ENCODE data around the gene LZTR1. TPM values are rescaled to one million over a fixed set of nuclear protein-coding genes. Genes with fewer than 3 reads are reported as not detected.

The LZTR1 gene
- total and polyA plus RNA-seq, 12 donors = 14.7 to 36.5 (median 24.4) TPM

- peaks cover 1 to 14% (median 11%) of the 10 kb centered on the region in 9 donors for H3K4me1 ChIP-seq
- H3K27ac ChIP-seq = no peak overlapping the region
- 91 to 94% methylated on average over 23 of the region's 23 CpGs for WGBS, 2 donors
- intact Hi-C loops (cut with DNase I) = no loop called here
- ATAC-seq = no peak
- no peak for DNase-seq
- no peaks in the 10 kb centered on the region for H3K27me3 ChIP-seq
- no peak overlapping the region for H3K4me3 ChIP-seq
- no peaks in the 10 kb centered on the region for H3K9me3 ChIP-seq
- TF ChIP-seq, protein P1, sequence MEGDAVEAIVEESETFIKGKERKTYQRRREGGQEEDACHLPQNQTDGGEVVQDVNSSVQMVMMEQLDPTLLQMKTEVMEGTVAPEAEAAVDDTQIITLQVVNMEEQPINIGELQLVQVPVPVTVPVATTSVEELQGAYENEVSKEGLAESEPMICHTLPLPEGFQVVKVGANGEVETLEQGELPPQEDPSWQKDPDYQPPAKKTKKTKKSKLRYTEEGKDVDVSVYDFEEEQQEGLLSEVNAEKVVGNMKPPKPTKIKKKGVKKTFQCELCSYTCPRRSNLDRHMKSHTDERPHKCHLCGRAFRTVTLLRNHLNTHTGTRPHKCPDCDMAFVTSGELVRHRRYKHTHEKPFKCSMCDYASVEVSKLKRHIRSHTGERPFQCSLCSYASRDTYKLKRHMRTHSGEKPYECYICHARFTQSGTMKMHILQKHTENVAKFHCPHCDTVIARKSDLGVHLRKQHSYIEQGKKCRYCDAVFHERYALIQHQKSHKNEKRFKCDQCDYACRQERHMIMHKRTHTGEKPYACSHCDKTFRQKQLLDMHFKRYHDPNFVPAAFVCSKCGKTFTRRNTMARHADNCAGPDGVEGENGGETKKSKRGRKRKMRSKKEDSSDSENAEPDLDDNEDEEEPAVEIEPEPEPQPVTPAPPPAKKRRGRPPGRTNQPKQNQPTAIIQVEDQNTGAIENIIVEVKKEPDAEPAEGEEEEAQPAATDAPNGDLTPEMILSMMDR (IDR thresholded peaks at IDR 0.05) = no peak
- H3K36me3 ChIP-seq = peaks cover 0 to 100% (median 42%) of the 10 kb centered on the region in 9 donors
These were observed 13.4 kb downstream of the LZTR1 start for GRCh38 chr22:20995329-20996030.

DNA sequence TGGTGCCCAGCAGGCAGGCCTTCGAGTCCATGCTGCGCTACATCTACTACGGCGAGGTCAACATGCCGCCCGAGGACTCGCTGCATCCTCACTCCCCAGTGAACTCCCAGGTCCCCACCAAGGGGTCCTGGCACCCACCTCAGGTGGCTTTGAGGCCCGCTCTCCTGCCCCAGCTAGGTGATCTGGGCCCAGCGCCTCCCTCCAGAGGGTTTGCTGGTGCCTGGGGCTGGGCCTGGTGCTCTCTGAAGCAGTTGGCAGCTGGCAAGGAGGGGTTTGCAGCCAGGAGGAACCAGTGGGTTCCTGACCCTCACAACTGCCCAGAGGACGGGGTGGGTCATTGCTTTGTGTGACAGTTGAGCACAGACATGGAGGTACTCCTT lies 13.9 kb downstream of the LZTR1 start:
- TF ChIP-seq, protein P1 (IDR thresholded peaks at IDR 0.05) = no peak

GRCh38 chr22:20996598-20997535 lies 14.8 kb downstream of the LZTR1 start:
- no peaks in the 10 kb centered on the region for H3K9me3 ChIP-seq
- H3K4me3 ChIP-seq = no peak overlapping the region
- no peaks in the 10 kb centered on the region for H3K27me3 ChIP-seq
- DNase-seq (no peak), ATAC-seq (no peak)
- 89 to 91% methylated on average over 27 of the region's 27 CpGs for WGBS, 2 donors
- intact Hi-C loops (cut with DNase I) = no loop called here
- TF ChIP-seq, protein P1 (IDR thresholded peaks at IDR 0.05) = no peak
- peaks cover 0 to 86% (median 38%) of the 10 kb centered on the region in 9 donors for H3K36me3 ChIP-seq
- no peak overlapping the region for H3K27ac ChIP-seq
- H3K4me1 ChIP-seq = peaks cover 11 to 23% (median 20%) of the 10 kb centered on the region in 9 donors

More for the DNA sequence above, 13.9 kb downstream of the LZTR1 start:
- Histone ChIP-seq H3K27ac (no peak overlapping the region), H3K4me1 (peaks cover 7 to 19% (median 16%) of the 10 kb centered on the region in 9 donors), H3K36me3 (peaks cover 0 to 95% (median 42%) of the 10 kb centered on the region in 9 donors), H3K27me3 (no peaks in the 10 kb centered on the region), H3K4me3 (no peak overlapping the region), H3K9me3 (no peaks in the 10 kb centered on the region)
- WGBS, 2 donors = 94% methylated on average over 10 of the region's 10 CpGs
- intact Hi-C loops (cut with DNase I) = no loop called here
- ATAC-seq = no peak
- no peak for DNase-seq

- ATAC-seq (no peak), DNase-seq (no peak)
- Histone ChIP-seq H3K27ac (no peak overlapping the region), H3K9me3 (no peaks in the 10 kb centered on the region), H3K36me3 (peaks cover 0 to 78% (median 31%) of the 10 kb centered on the region in 9 donors), H3K4me1 (peaks cover 12 to 24% (median 21%) of the 10 kb centered on the region in 9 donors), H3K27me3 (no peaks in the 10 kb centered on the region), H3K4me3 (no peak overlapping the region)
- 77 to 78% methylated on average over 13 of the region's 13 CpGs for WGBS, 2 donors
- TF ChIP-seq, protein P1 (IDR thresholded peaks at IDR 0.05) = no peak
- intact Hi-C loops (cut with DNase I) = no loop called here
These were observed 15.6 kb downstream of the LZTR1 start for GRCh38 chr22:20997536-20998257.

Measured in heart right ventricle (tissue), 16 donors.